ENCODE measurements around the gene HOXD4. TPM values are rescaled to one million over a fixed set of nuclear protein-coding genes. Genes with fewer than 3 reads are reported as not detected.

The HOXD4 gene
- total RNA-seq, 1 experiment from 2014 or later = 2.5 TPM

DNA sequence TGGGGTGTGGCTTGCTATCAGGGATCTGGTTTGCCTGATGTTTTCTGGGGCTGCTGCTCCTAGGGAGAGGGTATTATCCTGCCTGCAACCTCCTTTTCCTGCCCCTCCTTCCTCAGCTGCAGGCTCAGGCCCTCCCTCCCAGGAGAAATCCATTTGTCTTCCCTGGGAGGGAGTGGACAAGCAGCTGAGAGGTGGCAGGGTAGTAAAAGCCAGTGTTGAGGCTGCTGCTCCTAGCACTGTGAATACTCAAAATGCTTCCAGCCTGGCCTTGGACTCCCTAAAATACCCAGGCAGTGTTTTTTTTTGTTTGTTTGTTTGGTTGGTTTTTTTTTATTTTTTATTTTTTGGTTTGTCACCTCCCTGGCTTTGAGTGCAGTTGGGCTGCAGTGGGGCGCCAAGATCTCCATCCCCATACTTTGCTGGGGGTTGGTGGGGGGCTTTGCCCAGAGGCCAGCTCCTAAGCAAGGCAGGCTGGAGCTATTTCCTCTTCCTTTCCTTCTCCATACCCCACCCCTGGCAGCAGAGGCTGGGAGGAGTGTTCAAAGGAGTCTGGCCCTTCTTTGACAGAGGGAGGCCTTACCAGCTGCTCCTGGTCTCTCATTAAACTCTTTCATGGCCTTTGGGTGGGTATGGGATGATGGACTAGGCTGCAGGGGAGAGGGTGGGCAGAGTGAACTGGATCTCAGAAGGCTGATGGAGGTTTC is 19.4 kb downstream of the HOXD4 start:
- DNase-seq (ENCODE audit: low read depth) = no peak

DNA sequence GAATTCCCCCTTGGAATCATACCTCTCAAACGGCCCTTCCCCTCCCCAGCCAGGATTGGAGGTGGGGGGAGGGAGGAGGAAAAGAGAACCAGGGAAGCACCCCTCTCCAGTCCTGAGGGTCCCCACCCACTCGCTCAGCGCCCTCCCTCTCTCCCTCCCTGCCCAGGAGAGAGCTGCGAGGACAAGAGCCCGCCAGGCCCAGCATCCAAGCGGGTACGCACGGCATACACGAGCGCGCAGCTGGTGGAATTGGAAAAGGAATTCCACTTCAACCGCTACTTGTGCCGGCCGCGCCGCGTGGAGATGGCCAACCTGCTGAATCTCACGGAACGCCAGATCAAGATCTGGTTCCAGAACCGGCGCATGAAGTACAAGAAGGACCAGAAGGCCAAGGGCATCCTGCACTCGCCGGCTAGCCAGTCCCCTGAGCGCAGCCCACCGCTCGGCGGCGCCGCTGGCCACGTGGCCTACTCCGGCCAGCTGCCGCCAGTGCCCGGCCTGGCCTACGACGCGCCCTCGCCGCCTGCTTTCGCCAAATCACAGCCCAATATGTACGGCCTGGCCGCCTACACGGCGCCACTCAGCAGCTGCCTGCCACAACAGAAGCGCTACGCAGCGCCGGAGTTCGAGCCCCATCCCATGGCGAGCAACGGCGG is 20.1 kb downstream of the HOXD4 start:
- DNase-seq (ENCODE audit: low read depth) = no peak

DNA sequence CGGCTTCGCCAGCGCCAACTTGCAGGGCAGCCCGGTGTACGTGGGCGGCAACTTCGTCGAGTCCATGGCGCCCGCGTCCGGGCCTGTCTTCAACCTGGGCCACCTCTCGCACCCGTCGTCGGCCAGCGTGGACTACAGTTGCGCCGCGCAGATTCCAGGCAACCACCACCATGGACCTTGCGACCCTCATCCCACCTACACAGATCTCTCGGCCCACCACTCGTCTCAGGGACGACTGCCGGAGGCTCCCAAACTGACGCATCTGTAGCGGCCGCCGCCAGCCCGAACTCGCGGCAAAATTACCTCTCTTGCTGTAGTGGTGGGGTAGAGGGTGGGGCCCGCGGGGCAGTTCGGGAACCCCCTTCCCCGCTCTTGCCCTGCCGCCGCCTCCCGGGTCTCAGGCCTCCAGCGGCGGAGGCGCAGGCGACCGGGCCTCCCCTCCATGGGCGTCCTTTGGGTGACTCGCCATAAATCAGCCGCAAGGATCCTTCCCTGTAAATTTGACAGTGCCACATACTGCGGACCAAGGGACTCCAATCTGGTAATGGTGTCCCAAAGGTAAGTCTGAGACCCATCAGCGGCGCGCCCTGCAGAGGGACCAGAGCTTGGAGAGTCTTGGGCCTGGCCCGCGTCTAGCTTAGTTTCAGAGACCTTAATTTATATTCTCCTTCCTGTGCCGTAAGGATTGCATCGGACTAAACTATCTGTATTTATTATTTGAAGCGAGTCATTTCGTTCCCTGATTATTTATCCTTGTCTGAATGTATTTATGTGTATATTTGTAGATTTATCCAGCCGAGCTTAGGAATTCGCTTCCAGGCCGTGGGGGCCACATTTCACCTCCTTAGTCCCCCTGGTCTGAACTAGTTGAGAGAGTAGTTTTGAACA is 20.9 kb downstream of the HOXD4 start:
- no peak for DNase-seq (ENCODE audit: low read depth)

DNA sequence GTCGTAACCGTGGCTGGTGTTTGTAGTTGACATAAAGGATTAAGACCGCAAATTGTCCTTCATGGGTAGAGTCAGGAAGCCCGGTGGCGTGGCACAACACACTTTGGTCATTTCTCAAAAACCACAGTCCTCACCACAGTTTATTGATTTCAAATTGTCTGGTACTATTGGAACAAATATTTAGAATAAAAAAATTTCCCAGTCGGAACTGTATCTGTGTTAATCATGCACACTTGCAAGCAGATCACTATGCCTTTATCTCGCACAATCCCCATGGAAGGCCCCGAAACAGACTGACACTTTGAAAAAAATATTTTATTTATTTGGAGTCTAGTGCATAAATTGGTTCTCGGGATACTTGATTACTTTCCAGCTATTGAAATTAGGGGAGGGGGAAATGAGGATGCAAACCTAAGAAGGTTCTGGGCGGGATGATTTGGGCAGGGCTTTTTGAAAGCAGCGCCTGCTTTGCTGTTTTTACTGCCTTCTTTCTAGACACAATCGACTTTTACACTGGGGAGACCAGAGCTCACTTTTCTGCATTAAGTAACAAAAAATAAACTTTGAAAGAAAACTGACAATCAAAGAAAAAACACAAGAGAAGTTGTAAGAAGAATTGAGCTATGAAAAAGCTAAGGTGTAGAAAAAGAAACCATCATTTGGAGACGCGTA is 21.7 kb downstream of the HOXD4 start:
- no peak for DNase-seq (ENCODE audit: low read depth)

DNA sequence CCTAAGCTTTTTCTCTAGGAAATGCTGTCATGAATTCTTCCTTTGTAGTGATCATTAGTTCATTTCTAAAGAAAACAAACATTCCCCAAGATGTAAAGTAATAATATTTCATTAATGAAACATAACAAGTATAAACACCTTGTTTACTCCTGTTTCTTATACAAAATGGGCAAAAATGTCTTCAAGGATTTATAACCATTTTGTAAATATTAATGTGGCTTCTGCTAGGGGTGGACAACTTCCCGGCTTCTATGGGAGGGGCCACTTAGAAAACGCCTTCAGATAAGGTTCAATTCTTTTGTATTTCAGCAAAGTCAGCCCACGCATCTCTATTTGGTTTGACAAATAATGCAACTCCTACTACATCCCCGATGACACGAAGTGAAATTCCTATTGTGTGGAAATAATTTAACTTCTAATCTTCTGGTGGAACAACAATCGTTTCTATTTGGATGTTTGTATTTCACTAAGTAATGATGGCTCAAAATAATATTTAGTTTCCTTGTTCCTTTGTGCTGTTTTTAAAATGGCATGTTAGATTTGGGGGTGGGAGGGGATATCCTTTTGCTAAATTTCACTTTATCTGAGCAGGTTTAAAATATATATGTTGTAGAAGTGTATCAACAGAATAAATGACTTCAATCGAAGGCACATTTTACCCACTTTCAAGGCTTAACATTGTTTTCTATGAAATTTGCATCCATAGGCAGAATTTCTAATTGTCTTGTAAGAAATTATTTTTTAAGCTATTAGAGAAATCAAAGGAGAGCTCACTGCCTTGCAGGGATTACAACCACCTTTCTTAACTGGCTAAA is 22.4 kb downstream of the HOXD4 start:
- no peak for DNase-seq (ENCODE audit: low read depth)

DNA sequence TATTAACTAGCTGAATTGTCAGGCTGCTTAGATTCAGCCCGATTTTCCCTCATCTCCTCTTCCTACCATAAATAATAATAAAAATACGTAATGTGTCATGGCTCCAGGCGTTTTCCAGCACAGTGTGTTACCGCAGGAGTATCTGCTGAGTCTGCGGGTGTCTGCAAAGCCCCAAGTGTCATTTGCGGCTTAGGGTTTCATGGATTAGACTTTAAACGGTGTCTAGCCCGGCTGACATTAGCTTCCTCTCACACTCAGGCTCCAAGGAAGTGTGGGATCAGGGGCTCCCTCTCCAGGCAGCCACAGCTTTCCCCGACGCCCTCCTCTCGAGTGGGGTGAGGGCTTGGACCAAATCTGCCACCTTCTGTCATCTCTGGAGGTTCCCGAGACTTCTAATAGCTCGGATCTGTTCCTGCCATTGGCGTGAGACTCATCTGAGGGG is 23.1 kb downstream of the HOXD4 start:
- no peak for DNase-seq (ENCODE audit: low read depth)

DNA sequence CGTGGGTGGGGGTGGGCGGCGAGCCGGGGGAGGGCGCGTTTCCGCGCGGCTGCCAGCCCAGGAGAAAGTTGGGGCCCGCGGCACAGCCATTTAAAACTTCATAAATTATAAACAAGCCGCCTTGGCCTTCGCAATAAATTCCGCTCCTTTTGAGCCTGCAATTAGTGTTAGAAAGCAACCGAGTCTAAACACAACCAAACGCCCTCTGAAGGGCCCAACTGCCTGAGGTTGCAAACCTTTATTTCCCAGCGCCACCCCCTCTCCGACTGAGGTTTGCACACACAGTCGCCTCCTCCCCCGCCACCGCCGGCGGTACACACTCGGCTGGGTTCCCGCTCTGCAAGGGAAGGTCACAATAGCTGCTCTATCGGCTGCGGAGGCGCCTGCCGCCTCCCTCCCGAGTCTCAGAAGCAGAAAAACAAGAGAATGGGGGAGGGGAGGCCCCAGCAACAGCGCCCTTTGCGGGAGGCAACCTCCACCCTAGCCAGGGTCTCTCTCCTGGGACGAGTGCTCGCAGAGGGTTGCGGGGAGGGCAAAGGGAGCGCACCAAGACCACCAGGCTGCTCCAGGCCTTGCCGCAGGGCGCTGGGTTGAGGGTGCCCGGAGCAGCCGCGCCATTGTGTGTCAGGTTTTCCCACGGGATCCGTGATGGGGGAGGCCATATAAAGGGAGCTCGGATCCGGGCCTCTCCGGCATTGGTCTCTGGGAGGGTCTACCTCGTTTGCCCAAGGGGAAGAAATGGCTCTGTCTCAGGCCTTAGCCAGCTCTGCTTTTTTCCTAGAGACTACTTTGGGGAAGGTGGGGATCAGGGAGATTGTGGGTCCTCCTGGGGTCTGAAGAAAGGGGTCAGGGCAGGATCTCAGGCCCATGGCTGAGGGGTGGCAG is 23.7 kb downstream of the HOXD4 start:
- no peak for DNase-seq (ENCODE audit: low read depth)

DNA sequence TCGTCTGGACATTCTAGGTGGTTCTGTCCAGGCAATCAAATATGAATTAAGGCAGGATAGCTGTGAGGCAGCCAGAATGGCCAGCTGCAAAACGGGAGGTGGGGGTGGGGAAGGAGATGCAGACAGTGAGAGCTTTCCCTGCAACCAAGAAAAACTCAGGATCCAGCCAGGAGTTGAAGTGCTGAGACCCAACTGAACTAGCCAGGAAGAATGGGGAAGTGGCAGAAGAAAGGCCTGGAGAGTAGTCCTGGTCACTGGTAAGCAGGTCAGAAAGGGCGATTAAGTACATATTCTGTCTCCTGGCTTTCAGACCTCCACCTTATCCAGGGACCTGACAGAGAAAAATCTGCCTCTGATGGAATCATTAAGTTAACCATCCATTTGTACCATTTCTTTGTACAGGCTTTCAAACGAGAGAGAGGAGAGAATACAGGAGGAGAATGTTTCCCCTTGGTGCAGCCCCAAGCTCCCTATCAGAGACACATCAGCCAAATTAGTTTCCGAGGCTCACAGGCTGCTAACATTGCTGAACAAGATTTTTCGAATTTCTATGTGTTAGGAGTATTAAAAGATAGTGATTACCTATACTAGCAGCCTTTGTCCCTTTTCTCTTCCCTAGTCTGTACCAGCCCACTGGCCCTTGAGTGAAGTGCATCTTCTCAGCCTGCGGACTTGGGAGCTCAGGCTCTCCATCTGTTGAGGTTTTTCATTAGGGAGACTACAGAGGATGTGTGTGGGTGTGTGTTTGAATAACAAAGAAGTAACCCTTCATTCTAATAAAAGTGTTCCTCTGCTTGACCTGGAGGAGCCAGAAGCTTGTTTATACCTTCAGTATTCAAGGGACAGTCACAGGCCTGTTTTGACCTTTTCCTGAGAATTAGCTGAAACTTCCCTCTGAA is 24.6 kb downstream of the HOXD4 start:
- DNase-seq (ENCODE audit: low read depth) = no peak

DNA sequence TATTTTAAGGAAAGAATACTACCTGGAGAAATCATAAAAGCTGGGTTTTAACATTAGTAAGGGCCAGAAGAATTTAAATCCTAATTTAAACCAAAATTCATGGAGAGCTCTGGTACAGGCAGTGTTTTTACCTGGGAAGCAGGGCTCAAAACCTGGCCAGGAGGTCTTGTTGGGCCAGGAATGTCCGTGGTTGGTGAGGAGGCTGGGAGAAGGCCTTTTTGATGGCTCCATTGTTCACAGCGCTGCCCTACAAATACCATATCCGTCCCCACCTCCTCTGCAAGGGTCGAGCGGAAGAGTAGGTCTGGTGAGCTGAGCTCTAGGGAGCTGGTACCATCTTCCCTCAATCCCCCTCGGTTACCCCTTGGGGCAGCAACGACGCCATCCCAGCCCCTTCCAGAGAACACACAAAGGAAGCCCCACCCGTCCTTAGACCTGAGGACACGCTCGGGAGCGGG is 26.3 kb downstream of the HOXD4 start:
- DNase-seq (ENCODE audit: low read depth) = no peak

DNA sequence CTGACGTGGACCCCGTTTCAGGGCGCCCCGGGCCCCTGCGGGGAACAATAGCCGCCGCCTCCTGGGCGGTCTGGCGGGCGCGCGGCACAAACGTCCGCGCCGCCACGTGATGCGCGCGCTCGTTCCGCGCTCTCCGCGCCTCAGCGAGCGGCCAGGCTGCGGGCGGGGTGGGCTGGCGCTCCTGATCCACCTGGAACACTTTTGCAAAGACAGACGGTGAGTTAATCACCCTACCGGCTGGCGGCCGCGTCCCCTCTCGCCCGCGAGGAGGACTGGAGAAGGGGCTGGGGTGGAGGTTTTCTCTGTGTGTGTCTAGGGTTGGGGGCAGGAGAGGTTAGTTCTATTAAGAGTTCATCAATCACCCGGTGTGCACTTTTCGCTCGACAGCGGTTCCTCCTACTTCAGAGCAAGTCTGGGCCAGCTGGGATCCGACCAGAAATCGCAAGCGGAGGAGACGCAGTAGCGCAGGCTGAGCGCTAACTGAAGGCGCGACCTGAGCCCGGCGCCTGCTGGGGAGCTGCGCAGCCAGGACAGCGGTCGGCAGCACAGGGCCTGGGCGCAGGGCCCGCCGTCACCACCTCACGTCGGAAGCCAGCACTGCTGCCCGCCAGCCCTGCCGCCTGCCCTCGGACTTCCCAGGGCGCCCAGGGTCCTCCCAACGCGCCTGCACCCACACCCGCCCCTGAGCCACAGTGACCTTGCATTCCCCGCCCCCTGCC is 26.8 kb downstream of the HOXD4 start:
- DNase-seq (ENCODE audit: low read depth) = peak; percentile 67

DNA sequence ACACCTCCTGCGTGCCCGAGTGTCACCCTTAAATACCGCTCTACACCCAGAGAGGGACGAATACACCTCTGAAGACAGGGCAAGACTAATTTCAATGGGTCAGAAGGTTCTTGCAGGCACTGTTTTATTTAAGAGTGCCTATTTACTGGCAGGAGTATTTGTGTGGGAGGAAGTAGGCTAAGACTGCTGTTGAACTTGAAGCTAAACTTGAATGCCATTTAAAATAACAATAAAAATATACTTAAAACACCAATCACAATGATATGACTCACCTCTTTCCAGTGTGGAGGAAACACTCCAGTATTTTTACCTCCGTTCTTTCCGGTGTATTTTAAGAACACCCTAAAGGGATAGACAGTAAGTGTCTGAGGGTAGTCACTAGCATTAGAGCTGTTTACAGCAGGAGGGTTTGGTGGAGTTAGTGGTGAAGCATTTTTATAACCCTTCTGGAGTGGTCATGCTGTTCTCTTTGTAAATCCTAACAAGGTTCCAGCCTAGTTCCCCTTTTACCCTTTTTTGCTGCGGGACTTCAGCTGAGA is 27.5 kb downstream of the HOXD4 start:
- DNase-seq (ENCODE audit: low read depth) = no peak

DNA sequence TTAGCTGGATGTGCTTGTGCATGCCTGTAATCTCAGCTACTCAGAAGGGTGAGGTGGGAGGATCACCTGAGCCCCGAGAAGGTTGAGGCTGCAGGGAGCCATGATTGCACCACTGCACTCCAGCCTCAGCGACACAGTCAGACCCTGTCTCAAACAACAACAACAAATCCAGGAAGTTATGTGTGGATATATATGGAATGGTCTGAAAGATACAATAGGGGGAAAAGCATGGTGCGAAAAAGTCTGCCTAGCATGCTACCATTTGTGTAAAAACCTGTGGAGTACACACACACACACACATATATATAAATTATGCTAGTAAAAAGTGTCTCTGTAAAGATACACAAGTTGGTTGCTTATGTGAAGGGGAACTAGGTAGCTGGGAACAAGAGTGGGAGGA is 30.2 kb downstream of the HOXD4 start:
- DNase-seq (ENCODE audit: low read depth) = no peak

DNA sequence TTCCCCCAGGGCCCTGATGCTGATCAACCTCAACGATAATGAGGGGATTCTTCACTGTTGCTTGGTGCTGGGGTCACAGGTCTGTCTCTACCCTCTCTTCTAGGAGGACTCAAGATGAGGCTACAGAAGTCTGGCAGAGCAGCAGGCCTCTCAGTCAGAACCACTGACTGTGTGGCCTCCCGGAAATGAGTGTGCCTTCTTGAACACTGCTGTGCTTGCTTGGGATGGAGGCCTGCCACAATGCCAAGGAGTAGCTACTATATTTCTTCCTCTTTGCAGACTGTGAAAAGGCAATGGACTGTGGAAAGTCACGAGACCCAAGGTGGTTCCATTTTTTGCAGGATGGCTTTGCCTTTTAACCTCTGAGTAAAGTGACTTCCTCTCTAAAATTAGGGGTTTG is 31.3 kb downstream of the HOXD4 start:
- peak; percentile 28 for DNase-seq (ENCODE audit: low read depth)

DNA sequence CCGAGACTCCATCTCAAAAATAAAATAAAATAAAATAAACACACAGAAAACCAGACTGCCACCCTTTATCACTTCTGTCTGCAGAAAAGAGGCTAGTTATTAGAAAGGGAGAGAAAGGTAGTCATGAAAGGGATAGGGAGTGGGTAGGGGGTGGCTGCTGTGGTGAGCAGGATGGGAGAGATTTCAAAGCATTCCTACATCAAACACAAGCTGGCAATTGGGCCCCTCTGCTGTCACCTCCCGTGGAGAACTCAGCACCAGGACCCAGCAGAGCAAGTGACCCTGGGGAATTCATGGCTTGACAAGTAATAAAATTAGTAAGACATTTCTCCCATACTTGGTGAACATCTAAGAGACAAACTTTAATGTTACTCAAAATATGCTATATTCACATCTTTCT is 33.4 kb downstream of the HOXD4 start:
- no peak for DNase-seq (ENCODE audit: low read depth)

DNA sequence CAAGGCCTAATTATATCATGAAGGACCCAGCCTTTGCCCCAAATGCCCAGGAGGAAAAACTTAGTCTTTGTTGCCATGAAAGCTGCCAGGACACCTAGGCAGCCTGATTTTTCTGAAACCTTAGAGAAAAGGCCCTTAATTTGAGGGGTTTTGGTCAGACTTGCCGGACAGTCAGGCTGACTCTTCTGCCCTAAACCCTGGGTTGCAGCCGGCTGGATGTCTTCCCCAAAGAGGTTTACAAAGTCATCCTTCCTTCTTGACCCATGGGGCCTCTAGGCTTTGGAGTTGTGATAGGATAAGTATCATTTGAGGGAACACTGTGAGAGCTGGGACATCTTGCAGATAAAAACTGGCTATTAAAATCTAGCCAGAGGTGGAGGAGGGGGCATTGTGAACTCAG is 34.7 kb downstream of the HOXD4 start:
- DNase-seq (ENCODE audit: low read depth) = no peak

DNA sequence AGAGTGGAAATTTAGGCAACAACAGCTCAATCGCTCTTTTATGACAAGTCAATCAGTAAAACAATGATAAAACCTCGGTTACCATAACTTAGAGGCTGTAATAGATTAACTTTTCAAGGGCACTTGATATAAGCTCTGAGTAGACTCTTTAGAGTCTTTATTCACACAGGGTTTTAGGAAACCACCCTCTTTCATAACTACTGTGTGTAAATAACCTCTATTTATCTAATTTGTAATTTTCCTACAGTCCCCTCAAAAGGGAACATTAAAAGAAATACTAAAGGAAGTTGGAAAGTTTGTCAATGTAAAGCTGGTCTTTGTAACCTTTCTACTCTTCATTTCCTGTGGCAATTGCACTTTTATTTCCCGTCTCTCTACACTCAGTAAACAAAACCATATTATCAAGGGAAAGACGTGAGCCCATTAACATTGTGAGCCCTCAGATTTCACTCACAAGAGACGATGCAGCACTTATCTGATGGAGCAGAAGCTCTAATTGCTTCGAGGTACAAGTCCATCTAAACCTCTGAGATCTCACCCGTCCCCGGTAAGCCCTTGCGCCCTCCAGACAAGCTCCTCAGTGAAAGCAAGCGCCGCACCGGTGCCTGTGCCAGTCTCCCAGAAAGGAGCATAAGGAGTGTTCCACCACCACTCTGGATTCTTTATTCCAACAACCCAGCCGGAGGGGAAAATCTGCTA is 36.0 kb downstream of the HOXD4 start:
- peak; percentile 50 for DNase-seq (ENCODE audit: low read depth)
